A673 (cell line): ENCODE measurements around the gene CFAP57. TPM values are rescaled to one million over a fixed set of nuclear protein-coding genes. Genes with fewer than 3 reads are reported as not detected.

ENCODE experiments used
- BruUV-seq: library from RNA; stranded (reverse); fragments of 400-500 nt; replicated peaks from 2 replicates; lab custom pipeline; 2021; lab: Mats Ljungman, UMichigan
- CTCF ChIA-PET: fragments of 300-600 bp; sonication (Branson Sonifier 250); formaldehyde crosslinking; loops from one replicate; lab custom pipeline; 2022; ENCODE audit warnings: antibody characterized with exemption; lab: Charles Lee
- POLR2A ChIA-PET: fragments of 300-600 bp; sonication (Branson Sonifier 250); formaldehyde crosslinking; loops from one replicate; lab custom pipeline; 2022; ENCODE audit warnings: antibody characterized with exemption; ENCODE audit not compliant: low non-redundant PET; lab: Charles Lee
- DNase-seq: peaks from one replicate; pipeline ENCODE4 v3.0.0-alpha.2; 2015; ENCODE audit warnings: low spot score
- H3K27ac ChIP-seq: fragments of 200-600 bp; sonication (generic); 2 replicates; pipeline ENCODE4 v1.5.1; 2016; ENCODE audit warnings: mixed run types, low read depth, mild to moderate bottlenecking, mixed read lengths, antibody characterized with exemption, low read length; ENCODE audit not compliant: poor library complexity, severe bottlenecking
- H3K27me3 ChIP-seq: fragments of 200-600 bp; sonication (generic); replicated peaks from 2 replicates; pipeline ENCODE4 v1.6.1; 2017; ENCODE audit warnings: mixed run types, low read depth, mild to moderate bottlenecking, mixed read lengths, antibody characterized with exemption, low read length; ENCODE audit not compliant: insufficient read depth, poor library complexity
- H3K36me3 ChIP-seq: fragments of 200-600 bp; sonication (generic); 2 replicates; pipeline ENCODE4 v1.6.1; 2016; ENCODE audit warnings: mixed run types, mild to moderate bottlenecking, mixed read lengths, antibody characterized with exemption, low read length; ENCODE audit not compliant: insufficient read depth, poor library complexity, severe bottlenecking
- H3K4me1 ChIP-seq: fragments of 200-600 bp; sonication (generic); 2 replicates; pipeline ENCODE4 v1.6.1; 2017; ENCODE audit warnings: mixed run types, mild to moderate bottlenecking, mixed read lengths, antibody characterized with exemption, low read length; ENCODE audit not compliant: insufficient read depth, poor library complexity, severe bottlenecking
- H3K4me3 ChIP-seq: fragments of 200-600 bp; sonication (generic); 2 replicates; pipeline ENCODE4 v1.5.1; 2016; ENCODE audit warnings: low read depth, mixed run types, mild to moderate bottlenecking, mixed read lengths, low read length; ENCODE audit not compliant: poor library complexity, severe bottlenecking
- H3K9me3 ChIP-seq: fragments of 200-600 bp; sonication (generic); 2 replicates; pipeline ENCODE4 v1.6.1; 2016; ENCODE audit warnings: mixed run types, low read depth, mild to moderate bottlenecking, mixed read lengths, antibody characterized with exemption, low read length; ENCODE audit not compliant: poor library complexity, severe bottlenecking
- CTCF ChIP-seq: fragments of 300-800, 200-600 bp; sonication (generic); conservative IDR thresholded peaks from 2 replicates; pipeline ENCODE4 v1.5.1; 2017; ENCODE audit warnings: low read depth, mild to moderate bottlenecking, antibody characterized with exemption, low read length, moderate library complexity, mixed read lengths
- EZH2 ChIP-seq: fragments of 200-600 bp; sonication (generic); IDR thresholded peaks from 2 replicates; pipeline ENCODE4 v1.6.1; 2017; ENCODE audit warnings: borderline replicate concordance, low read depth, mild to moderate bottlenecking, mixed read lengths, antibody characterized with exemption, low read length; ENCODE audit not compliant: poor library complexity, severe bottlenecking
- intact Hi-C: fragments of 100-400 bp; cut with micrococcal nuclease; formaldehyde crosslinking; loops from one replicate; pipeline ENCODE4 v1.10.0; 2022; ENCODE audit not compliant: unreplicated experiment
- total RNA-seq: library from RNA; stranded (reverse); gene quantifications from 2 replicates; pipeline ENCODE4 v1.2.3, GENCODE V29; 2021

CFAP57 gene
- total RNA-seq, 1 experiment from 2014 or later: 0.73 TPM

- Histone ChIP-seq H3K27me3 (no peaks in the 10 kb centered on the region), H3K9me3 (no peaks in the 10 kb centered on the region), H3K27ac (peak overlapping the region; percentile 65), H3K4me3 (no peak overlapping the region), H3K36me3 (no peaks in the 10 kb centered on the region), H3K4me1 (peaks cover 10% of the 10 kb centered on the region)
- ChIA-PET POLR2A (no interaction called here), CTCF (no interaction called here)
- BruUV-seq: no TSS peak
- peak; percentile 90 for DNase-seq
- TF ChIP-seq CTCF: no peak
- intact Hi-C loops: no loop called here
These were observed 102.1 kb downstream of the CFAP57 start for GRCh38 chr1:43274125-43274803.

GRCh38 chr1:43274804-43275180 is 102.7 kb downstream of the CFAP57 start:
- intact Hi-C loops: no loop called here
- TF ChIP-seq EZH2: no peak
- TF ChIP-seq CTCF: no peak
- Histone ChIP-seq H3K4me3 (no peak overlapping the region), H3K27me3 (no peaks in the 10 kb centered on the region), H3K4me1 (peaks cover 10% of the 10 kb centered on the region), H3K27ac (peak overlapping the region; percentile 65), H3K36me3 (no peaks in the 10 kb centered on the region), H3K9me3 (no peaks in the 10 kb centered on the region)
- DNase-seq: no peak
- POLR2A ChIA-PET: no interaction called here
- CTCF ChIA-PET: no interaction called here
- BruUV-seq: no TSS peak

DNA sequence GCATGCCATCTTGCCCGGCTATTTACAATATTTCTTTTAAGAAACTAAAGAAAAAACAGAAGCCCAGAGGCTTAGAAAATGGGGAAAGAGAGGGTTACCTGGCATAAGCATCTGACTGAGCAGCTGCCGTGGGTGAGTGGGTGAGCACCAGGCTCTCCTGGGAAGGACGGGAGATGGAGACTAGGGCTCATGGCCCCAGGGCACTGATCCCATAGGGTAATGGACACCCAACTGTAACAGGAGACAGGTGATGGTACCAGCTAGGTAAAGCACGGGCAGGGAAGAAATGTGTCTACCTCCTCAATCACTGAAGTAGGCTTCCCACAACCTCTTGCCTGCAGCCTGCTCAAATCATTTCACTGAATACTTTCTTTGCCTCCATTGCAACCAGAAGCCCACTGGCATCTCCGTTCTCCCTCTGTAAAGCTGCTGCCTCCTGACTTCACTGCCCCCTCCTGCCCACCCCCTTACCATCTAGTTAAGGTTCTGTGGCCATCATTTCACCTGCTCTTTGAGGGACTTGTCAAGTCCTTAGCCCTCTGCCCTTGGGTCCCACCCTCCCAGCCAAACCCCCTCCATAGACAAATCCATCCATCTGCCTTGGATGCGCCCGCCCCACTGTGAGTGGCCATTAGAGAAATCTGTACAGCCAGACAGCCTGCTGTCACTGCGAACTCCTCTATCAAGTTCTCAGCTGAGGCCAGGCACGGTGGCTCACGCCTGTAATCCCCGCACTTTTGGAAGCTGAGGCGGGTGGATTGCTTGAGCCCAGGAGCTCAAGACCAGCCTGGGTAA is 103.9 kb downstream of the CFAP57 start:
- TF ChIP-seq CTCF: no peak
- no peak for TF ChIP-seq EZH2
- ChIA-PET POLR2A (no interaction called here), CTCF (no interaction called here)

More for the DNA sequence above, 103.9 kb downstream of the CFAP57 start:
- H3K27ac ChIP-seq: no peak overlapping the region
- no peak overlapping the region for H3K4me3 ChIP-seq
- intact Hi-C loops: no loop called here
- no peak for DNase-seq
- no peaks in the 10 kb centered on the region for H3K27me3 ChIP-seq
- no peaks in the 10 kb centered on the region for H3K36me3 ChIP-seq
- H3K9me3 ChIP-seq: no peaks in the 10 kb centered on the region
- H3K4me1 ChIP-seq: peaks cover 10% of the 10 kb centered on the region
- BruUV-seq: no TSS peak
